SK-N-SH (cell line): ENCODE data around the gene DNAH3. TPM values are rescaled to one million over a fixed set of nuclear protein-coding genes. Genes with fewer than 3 reads are reported as not detected.
"Not testable (repeated sequence)": the region's sequence is repeated elsewhere in the genome, so short reads cannot be mapped to it uniquely, and the experiment has no call there.

Experiments used
- CTCF ChIA-PET: fragments of 300-600, 350-600 bp; formaldehyde crosslinking; extraction: SDS; loops from one replicate; lab custom pipeline; 2021; lab: Yijun Ruan, JAX
- POLR2A ChIA-PET: fragments of 350-600 bp; sonication (Branson Sonifier 250); formaldehyde crosslinking; extraction: SDS; loops from one replicate; lab custom pipeline; 2020; ENCODE audit warnings: antibody characterized with exemption, inconsistent platforms; lab: Yijun Ruan, JAX
- DNase-seq: peaks from one replicate; pipeline ENCODE4 v3.0.0; 2012
- H2AFZ ChIP-seq: fragments of 200-600 bp; sonication (generic); 2 replicates; pipeline ENCODE4 v1.8.1; 2016; ENCODE audit warnings: antibody characterized with exemption, mild to moderate bottlenecking, low read depth
- H3F3A ChIP-seq: fragments of 200-600 bp; sonication (generic); replicated peaks from 2 replicates; pipeline ENCODE3; 2016; ENCODE audit warnings: antibody characterized with exemption, mild to moderate bottlenecking; ENCODE audit not compliant: insufficient read depth
- H3K27ac ChIP-seq, 2 experiments: fragments of 200-500 bp in 1 of 2; fragments of 200-600 bp in 1 of 2; sonication (Bioruptor generic) in 1 of 2; sonication (generic), shearing (Covaris generic) in 1 of 2; 2 replicates each; pipeline versions ENCODE4 v1.5.1 to v1.6.1; 2014 to 2016; ENCODE audit warnings: low read depth in 2 of 2, inconsistent platforms in 1 of 2, low read length in 1 of 2, mild to moderate bottlenecking in 1 of 2, mixed read lengths in 1 of 2
- H3K27me3 ChIP-seq: fragments of 200-600 bp; sonication (generic), shearing (Covaris generic); 2 replicates; pipeline ENCODE4 v1.6.1; 2016; ENCODE audit warnings: mixed run types; ENCODE audit not compliant: insufficient read depth
- H3K36me3 ChIP-seq, 2 experiments: fragments of 200-500 bp in 1 of 2; fragments of 200-600 bp in 1 of 2; sonication (Bioruptor generic) in 1 of 2; sonication (generic) in 1 of 2; replicated peaks in 1 of 2; 2 replicates each; pipeline versions ENCODE3 to v1.5.1; 2014 to 2016; ENCODE audit warnings: low read length in 1 of 2, mild to moderate bottlenecking in 1 of 2; ENCODE audit not compliant: insufficient read depth in 2 of 2, control insufficient read depth in 1 of 2
- H3K4me1 ChIP-seq, 2 experiments: fragments of 200-500 bp in 1 of 2; fragments of 200-600 bp in 1 of 2; sonication (Bioruptor generic) in 1 of 2; sonication (generic), shearing (Covaris generic) in 1 of 2; 2 replicates each; pipeline versions ENCODE4 v1.5.1 to v1.6.1; 2014 to 2016; ENCODE audit warnings: low read depth in 1 of 2, low read length in 1 of 2, mixed run types in 1 of 2; ENCODE audit not compliant: insufficient read depth in 2 of 2, control insufficient read depth in 1 of 2
- H3K4me2 ChIP-seq: fragments of 200-600 bp; sonication (generic), shearing (Covaris generic); 2 replicates; pipeline ENCODE4 v1.6.1; 2017; ENCODE audit warnings: mixed run types
- H3K4me3 ChIP-seq, 2 experiments: fragments of 200-500 bp in 1 of 2; fragments of 200-600 bp in 1 of 2; sonication (Bioruptor generic) in 1 of 2; sonication (generic), shearing (Covaris generic) in 1 of 2; 2 replicates each; pipeline versions ENCODE4 v1.5.1 to v1.8.1; 2014 to 2016; ENCODE audit warnings: low read depth in 2 of 2, inconsistent platforms in 1 of 2, low read length in 1 of 2, mild to moderate bottlenecking in 1 of 2, mixed read lengths in 1 of 2, moderate library complexity in 1 of 2
- H3K79me2 ChIP-seq: fragments of 200-600 bp; sonication (generic); 2 replicates; pipeline ENCODE4 v1.8.1; 2017; ENCODE audit warnings: mild to moderate bottlenecking; ENCODE audit not compliant: insufficient read depth
- H3K9ac ChIP-seq: fragments of 200-600 bp; sonication (generic); 2 replicates; pipeline ENCODE4 v1.6.1; 2017; ENCODE audit warnings: mixed run types
- H3K9me2 ChIP-seq: fragments of 200-600 bp; sonication (generic); 2 replicates; pipeline ENCODE4 v1.6.1; 2017; ENCODE audit warnings: mixed run types
- H3K9me3 ChIP-seq: fragments of 200-600 bp; sonication (generic); 2 replicates; pipeline ENCODE4 v1.6.1; 2017; ENCODE audit warnings: mixed run types, mild to moderate bottlenecking, moderate library complexity
- H4K20me1 ChIP-seq: fragments of 200-600 bp; sonication (generic); 2 replicates; pipeline ENCODE4 v1.6.1; 2017; ENCODE audit warnings: mild to moderate bottlenecking, mixed run types; ENCODE audit not compliant: insufficient read depth
- IRF3 ChIP-seq: fragments of 150-350 bp; IDR thresholded peaks from 2 replicates; pipeline ENCODE4 v1.6.1; 2016; ENCODE audit warnings: mild to moderate bottlenecking, low read depth, low read length
- NFIC ChIP-seq: IDR thresholded peaks from 2 replicates; pipeline ENCODE4 v1.4.0; 2012; ENCODE audit warnings: borderline replicate concordance
- POLR2AphosphoS5 ChIP-seq: IDR thresholded peaks from 2 replicates; pipeline ENCODE4 v1.6.1; 2012; ENCODE audit warnings: low read depth, low read length
- RXRA ChIP-seq: IDR thresholded peaks from 2 replicates; pipeline ENCODE4 v1.4.0; 2012; ENCODE audit warnings: low read depth, mild to moderate bottlenecking, borderline replicate concordance
- TCF12 ChIP-seq: IDR thresholded peaks from 2 replicates; pipeline ENCODE4 v1.4.0; 2012
- WGBS: methylation state at CpG from one replicate; pipeline ENCODE4 v1.1.6; 2017; ENCODE audit warnings: low lambda C conversion rate; 5-methylcytosine and 5-hydroxymethylcytosine counted together
- polyA plus RNA-seq, 3 experiments: library from polyadenylated mRNA; depleted of rRNA; stranded (reverse); fragments of >200 nt; gene quantifications; 2 replicates each; pipeline ENCODE4 v1.2.3, GENCODE V29; 2012
- TF ChIP-seq, protein P1 (sequence below): IDR thresholded peaks from 2 replicates; pipeline ENCODE4 v1.4.0; 2012; ENCODE audit warnings: low read depth
- TF ChIP-seq, protein P2 (sequence below): fragments of 150-350 bp; IDR thresholded peaks from 2 replicates; pipeline ENCODE4 v1.6.1; 2017; ENCODE audit warnings: antibody characterized with exemption, low read length, low read depth, borderline replicate concordance
- TF ChIP-seq, protein P3 (sequence below): IDR thresholded peaks from 2 replicates; pipeline ENCODE4; 2012
- TF ChIP-seq, protein P4 (sequence below): IDR thresholded peaks from 2 replicates; pipeline ENCODE4 v1.4.0; 2012; ENCODE audit warnings: low read depth, borderline replicate concordance

The DNAH3 gene
- polyA plus RNA-seq, 1 of the 3 experiments (the other 2 are of a cell fraction), result not detected

DNA sequence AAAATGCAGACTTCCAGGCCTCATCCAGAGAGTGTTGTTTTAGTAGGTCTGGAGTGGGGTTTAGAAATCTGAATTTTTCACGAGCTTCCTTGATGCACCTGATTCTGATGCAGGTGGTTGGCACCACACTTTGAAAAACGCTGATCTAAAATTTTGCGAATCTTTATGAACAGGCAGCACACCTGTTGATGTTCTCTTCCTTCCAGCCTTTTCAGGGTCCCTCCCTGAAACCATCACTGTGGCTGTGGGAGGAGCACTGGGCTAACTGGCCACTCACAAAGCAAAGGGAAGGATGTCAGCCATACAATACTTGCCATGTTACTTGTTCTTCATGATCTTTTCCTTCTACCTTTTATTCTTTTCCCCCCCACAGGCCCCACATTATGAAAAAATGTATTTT is 22.0 kb upstream of the DNAH3 start:
- no peaks in the 10 kb centered on the region for H3K4me1 ChIP-seq
- H3K36me3 ChIP-seq, result peaks cover 6 to 10% of the 10 kb centered on the region in 2 experiments
- H3K4me2 ChIP-seq, result no peak overlapping the region
- no peaks in the 10 kb centered on the region for H3K9me2 ChIP-seq
- H3K4me3 ChIP-seq, result no peak overlapping the region
- no peaks in the 10 kb centered on the region for H4K20me1 ChIP-seq
- TF ChIP-seq NFIC (no peak), TCF12 (no peak), POLR2AphosphoS5 (no peak), IRF3 (no peak), RXRA (no peak)
- TF ChIP-seq, protein P1, sequence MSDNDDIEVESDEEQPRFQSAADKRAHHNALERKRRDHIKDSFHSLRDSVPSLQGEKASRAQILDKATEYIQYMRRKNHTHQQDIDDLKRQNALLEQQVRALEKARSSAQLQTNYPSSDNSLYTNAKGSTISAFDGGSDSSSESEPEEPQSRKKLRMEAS, result no peak
- TF ChIP-seq, protein P2, sequence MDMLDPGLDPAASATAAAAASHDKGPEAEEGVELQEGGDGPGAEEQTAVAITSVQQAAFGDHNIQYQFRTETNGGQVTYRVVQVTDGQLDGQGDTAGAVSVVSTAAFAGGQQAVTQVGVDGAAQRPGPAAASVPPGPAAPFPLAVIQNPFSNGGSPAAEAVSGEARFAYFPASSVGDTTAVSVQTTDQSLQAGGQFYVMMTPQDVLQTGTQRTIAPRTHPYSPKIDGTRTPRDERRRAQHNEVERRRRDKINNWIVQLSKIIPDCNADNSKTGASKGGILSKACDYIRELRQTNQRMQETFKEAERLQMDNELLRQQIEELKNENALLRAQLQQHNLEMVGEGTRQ, result no peak
- TF ChIP-seq, protein P3, sequence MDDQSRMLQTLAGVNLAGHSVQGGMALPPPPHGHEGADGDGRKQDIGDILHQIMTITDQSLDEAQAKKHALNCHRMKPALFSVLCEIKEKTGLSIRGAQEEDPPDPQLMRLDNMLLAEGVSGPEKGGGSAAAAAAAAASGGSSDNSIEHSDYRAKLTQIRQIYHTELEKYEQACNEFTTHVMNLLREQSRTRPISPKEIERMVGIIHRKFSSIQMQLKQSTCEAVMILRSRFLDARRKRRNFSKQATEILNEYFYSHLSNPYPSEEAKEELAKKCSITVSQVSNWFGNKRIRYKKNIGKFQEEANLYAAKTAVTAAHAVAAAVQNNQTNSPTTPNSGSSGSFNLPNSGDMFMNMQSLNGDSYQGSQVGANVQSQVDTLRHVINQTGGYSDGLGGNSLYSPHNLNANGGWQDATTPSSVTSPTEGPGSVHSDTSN, result no peak
- TF ChIP-seq, protein P4, sequence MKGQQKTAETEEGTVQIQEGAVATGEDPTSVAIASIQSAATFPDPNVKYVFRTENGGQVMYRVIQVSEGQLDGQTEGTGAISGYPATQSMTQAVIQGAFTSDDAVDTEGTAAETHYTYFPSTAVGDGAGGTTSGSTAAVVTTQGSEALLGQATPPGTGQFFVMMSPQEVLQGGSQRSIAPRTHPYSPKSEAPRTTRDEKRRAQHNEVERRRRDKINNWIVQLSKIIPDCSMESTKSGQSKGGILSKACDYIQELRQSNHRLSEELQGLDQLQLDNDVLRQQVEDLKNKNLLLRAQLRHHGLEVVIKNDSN, result no peak
- H3K27me3 ChIP-seq, result no peaks in the 10 kb centered on the region
- no peak overlapping the region for H3K27ac ChIP-seq
- no peaks in the 10 kb centered on the region for H3F3A ChIP-seq
- POLR2A ChIA-PET, result no interaction called here
- CTCF ChIA-PET, result interaction anchor here (1.3 to 1.5 kb wide), 3 partner anchors 16 to 128 kb away, joined by 4 to 6 read pairs (median 4); no protein-coding TSS in a partner anchor
- no peaks in the 10 kb centered on the region for H3K9me3 ChIP-seq
- no peaks in the 10 kb centered on the region for H3K79me2 ChIP-seq
- 92% methylated on average over 3 of the region's 3 CpGs for WGBS
- H2AFZ ChIP-seq, result no peak overlapping the region
- DNase-seq, result no peak
- H3K9ac ChIP-seq, result no peak overlapping the region

GRCh38 chr16:21170116-21170515 is 19.5 kb upstream of the DNAH3 start:
- H3F3A ChIP-seq, H4K20me1 ChIP-seq, H3K27me3 ChIP-seq, H3K9ac ChIP-seq, H3K4me2 ChIP-seq, H3K9me3 ChIP-seq, H3K4me1 ChIP-seq, H3K4me3 ChIP-seq, H3K79me2 ChIP-seq, POLR2A ChIA-PET, DNase-seq, H2AFZ ChIP-seq, H3K9me2 ChIP-seq, H3K27ac ChIP-seq: not testable (repeated sequence)
- 90% methylated on average over 6 of the region's 8 CpGs for WGBS
- CTCF ChIA-PET, result interaction anchor here (1.3 to 3.8 kb wide), 3 partner anchors 14 to 108 kb away, joined by 6 to 18 read pairs (median 6); partner anchors contain the start of gene CRYM
- H3K36me3 ChIP-seq, result peaks cover 6 to 10% of the 10 kb centered on the region in 2 experiments
